ENCODE results near the gene CCDC134.

CCDC134 gene

GRCh38 chr22:41801147-41801819 lies 804 bp downstream of the CCDC134 start:
- TF ChIP-seq CTCF (IDR thresholded peaks at IDR 0.05; ENCODE audit: borderline replicate concordance, control extremely low read depth, extremely low read depth, insufficient read depth, missing control alignments), result no peak
- DNase-seq (ENCODE audit: low spot score), result no peak
- in situ Hi-C loops (cut with MboI; ENCODE audit: low sequenced_read_pairs, unreplicated experiment), result no loop called here

DNA sequence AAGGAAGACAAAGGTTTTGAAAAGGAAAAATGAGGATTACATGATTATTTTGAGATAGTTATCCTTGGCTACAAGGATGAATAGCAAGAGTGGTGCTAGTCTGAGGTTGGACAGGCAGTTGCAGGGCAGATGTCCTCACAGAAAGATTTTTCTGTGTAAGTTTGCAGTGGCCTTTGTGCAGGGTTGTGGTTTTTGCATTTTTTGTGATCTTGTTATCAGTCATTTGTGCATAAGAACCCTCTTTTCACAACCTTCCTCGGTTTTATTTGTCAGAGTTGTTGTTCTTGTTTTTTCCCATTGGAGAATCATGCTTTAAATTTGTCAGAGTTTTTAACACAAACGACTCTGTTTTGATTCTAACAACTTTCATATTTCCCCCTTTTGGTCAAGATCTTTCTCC lies 1.4 kb downstream of the CCDC134 start:
- no peak for DNase-seq (ENCODE audit: low spot score)
- in situ Hi-C loops (cut with MboI; ENCODE audit: low sequenced_read_pairs, unreplicated experiment), result no loop called here
- TF ChIP-seq CTCF (IDR thresholded peaks at IDR 0.05; ENCODE audit: borderline replicate concordance, control extremely low read depth, extremely low read depth, insufficient read depth, missing control alignments), result no peak

- TF ChIP-seq CTCF (IDR thresholded peaks at IDR 0.05; ENCODE audit: borderline replicate concordance, control extremely low read depth, extremely low read depth, insufficient read depth, missing control alignments), result no peak
- in situ Hi-C loops (cut with MboI; ENCODE audit: low sequenced_read_pairs, unreplicated experiment), result no loop called here
- DNase-seq (ENCODE audit: low spot score), result no peak
Measured at GRCh38 chr22:41805639-41806038, 5.2 kb downstream of the CCDC134 start.

DNA sequence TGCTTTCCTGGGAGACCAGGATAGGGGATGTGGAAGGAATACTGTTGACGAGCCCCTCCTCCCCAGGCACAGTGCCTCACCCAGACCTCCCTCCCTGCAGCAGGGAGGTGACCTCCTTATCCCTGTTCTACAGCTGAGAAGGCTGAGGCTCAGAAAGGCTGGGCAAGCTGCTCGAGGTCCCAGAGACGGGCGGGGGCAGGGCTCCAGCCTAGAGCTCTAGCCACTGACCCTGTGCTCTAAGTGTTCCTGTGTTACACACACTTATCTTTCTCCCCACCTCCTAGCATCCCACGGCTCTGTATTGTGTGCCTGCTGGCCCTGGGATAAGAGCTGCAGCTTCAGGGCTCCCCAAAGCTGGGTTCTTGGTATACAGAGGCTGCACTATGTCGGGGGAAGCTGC lies 7.9 kb downstream of the CCDC134 start:
- in situ Hi-C loops (cut with MboI; ENCODE audit: low sequenced_read_pairs, unreplicated experiment), result no loop called here

DNA sequence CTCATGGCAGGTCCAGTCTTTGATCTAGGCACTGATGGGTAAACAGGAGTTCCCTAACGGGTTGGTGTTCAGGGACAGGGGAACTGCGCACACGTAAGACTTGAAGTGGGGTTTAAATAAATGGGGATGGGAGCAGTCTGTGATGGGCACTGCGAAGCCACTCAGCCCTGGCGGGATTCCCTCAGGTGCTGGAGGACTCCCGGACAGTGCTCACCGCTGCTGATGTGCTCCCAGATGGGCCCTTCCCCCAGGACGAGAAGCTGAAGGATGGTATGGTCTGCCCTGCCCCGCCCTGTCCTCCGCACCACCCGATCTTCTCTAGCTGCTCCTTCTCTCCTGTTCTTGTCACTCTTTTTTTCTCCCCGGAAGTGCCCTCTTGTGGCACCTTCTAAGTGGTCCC lies 9.5 kb downstream of the CCDC134 start:
- no peak for TF ChIP-seq CTCF (IDR thresholded peaks at IDR 0.05; ENCODE audit: borderline replicate concordance, control extremely low read depth, extremely low read depth, insufficient read depth, missing control alignments)
- no peak for DNase-seq (ENCODE audit: low spot score)
- in situ Hi-C loops (cut with MboI; ENCODE audit: low sequenced_read_pairs, unreplicated experiment), result no loop called here

More for the DNA sequence above, 7.9 kb downstream of the CCDC134 start:
- no peak for TF ChIP-seq CTCF (IDR thresholded peaks at IDR 0.05; ENCODE audit: borderline replicate concordance, control extremely low read depth, extremely low read depth, insufficient read depth, missing control alignments)
- DNase-seq (ENCODE audit: low spot score), result no peak

GRCh38 chr22:41812805-41813545 lies 12.5 kb downstream of the CCDC134 start:
- in situ Hi-C loops (cut with MboI; ENCODE audit: low sequenced_read_pairs, unreplicated experiment), result no loop called here

More at GRCh38 chr22:41812805-41813545, 12.5 kb downstream of the CCDC134 start:
- DNase-seq (ENCODE audit: low spot score), result no peak
- no peak for TF ChIP-seq CTCF (IDR thresholded peaks at IDR 0.05; ENCODE audit: borderline replicate concordance, control extremely low read depth, extremely low read depth, insufficient read depth, missing control alignments)

Measured in GM13976 (cell line).